ENCODE results near the gene SEMA5B.

DNA sequence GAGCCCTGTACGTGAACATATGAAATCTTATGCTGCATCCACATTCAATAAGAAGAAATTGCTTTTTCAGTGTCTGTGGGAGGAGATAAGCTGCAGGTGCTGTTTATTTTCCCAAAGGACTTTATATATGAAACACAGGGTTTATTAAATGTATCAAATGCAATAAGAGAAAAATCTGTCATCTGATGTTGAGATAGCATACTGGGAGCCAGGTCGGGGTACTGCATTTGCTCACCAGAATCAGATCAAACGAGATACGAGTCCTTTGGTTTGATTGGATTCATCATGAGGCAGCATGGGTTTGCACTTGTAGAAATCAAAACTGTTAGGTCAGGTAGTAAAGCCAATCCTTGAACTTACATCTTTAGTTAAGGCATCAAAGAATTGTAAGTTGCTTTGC lies 141.3 kb downstream of the SEMA5B start:
- TF ChIP-seq, protein P1, sequence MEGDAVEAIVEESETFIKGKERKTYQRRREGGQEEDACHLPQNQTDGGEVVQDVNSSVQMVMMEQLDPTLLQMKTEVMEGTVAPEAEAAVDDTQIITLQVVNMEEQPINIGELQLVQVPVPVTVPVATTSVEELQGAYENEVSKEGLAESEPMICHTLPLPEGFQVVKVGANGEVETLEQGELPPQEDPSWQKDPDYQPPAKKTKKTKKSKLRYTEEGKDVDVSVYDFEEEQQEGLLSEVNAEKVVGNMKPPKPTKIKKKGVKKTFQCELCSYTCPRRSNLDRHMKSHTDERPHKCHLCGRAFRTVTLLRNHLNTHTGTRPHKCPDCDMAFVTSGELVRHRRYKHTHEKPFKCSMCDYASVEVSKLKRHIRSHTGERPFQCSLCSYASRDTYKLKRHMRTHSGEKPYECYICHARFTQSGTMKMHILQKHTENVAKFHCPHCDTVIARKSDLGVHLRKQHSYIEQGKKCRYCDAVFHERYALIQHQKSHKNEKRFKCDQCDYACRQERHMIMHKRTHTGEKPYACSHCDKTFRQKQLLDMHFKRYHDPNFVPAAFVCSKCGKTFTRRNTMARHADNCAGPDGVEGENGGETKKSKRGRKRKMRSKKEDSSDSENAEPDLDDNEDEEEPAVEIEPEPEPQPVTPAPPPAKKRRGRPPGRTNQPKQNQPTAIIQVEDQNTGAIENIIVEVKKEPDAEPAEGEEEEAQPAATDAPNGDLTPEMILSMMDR (optimal IDR thresholded peaks at IDR 0.05 in 1 of 3, IDR thresholded peaks at IDR 0.05 in 1 of 3, conservative IDR thresholded peaks at IDR 0.05 in 1 of 3; ENCODE audit: extremely low read depth in 1 of 3, insufficient read depth in 2 of 3, low read length in 3 of 3), result no peak
- no peak for TF ChIP-seq EZH2 (IDR thresholded peaks at IDR 0.05; ENCODE audit: low read length)
